Nephron progenitor cell (in vitro differentiated cells): Measurements from ENCODE around the gene SH3YL1.

Source experiments
- DNase-seq: peaks from one replicate; pipeline ENCODE4 v3.0.0; 2021
- H3K27ac Mint-ChIP-seq: 2 replicates; pipeline ENCODE4 v1.8.0; 2021; ENCODE audit warnings: mild to moderate bottlenecking, moderate library complexity, mixed read lengths
- H3K27me3 Mint-ChIP-seq: 2 replicates; pipeline ENCODE4 v1.8.0; 2021; ENCODE audit warnings: mild to moderate bottlenecking, low read depth, mixed read lengths; ENCODE audit not compliant: poor library complexity
- H3K36me3 Mint-ChIP-seq: 2 replicates; pipeline ENCODE4 v1.8.0; 2021; ENCODE audit warnings: low read depth, mixed read lengths
- H3K4me1 Mint-ChIP-seq: 2 replicates; pipeline ENCODE4 v1.8.0; 2021; ENCODE audit warnings: mixed read lengths
- H3K4me3 Mint-ChIP-seq: 2 replicates; pipeline ENCODE4 v1.8.0; 2021; ENCODE audit warnings: mild to moderate bottlenecking, moderate library complexity, mixed read lengths
- H3K9me3 Mint-ChIP-seq: 2 replicates; pipeline ENCODE4 v1.8.0; 2021; ENCODE audit warnings: mild to moderate bottlenecking, moderate library complexity, mixed read lengths
- CTCF ChIP-seq: fragments of 200-600 bp; sonication (generic); IDR thresholded peaks from 2 replicates; pipeline ENCODE4 v1.5.0; 2021; ENCODE audit warnings: antibody characterized with exemption

The SH3YL1 gene

GRCh38 chr2:273333-273732 lies 9.5 kb upstream of the SH3YL1 start:
- DNase-seq: no peak
- Mint-ChIP-seq H3K4me3 (no peak overlapping the region), H3K4me1 (peaks cover 15% of the 10 kb centered on the region), H3K27me3 (no peaks in the 10 kb centered on the region), H3K36me3 (peaks cover 54% of the 10 kb centered on the region), H3K27ac (no peak overlapping the region), H3K9me3 (no peaks in the 10 kb centered on the region)
- no peak for TF ChIP-seq CTCF

- Mint-ChIP-seq H3K27me3 (no peaks in the 10 kb centered on the region), H3K9me3 (no peaks in the 10 kb centered on the region), H3K4me3 (no peak overlapping the region), H3K27ac (no peak overlapping the region), H3K4me1 (peaks cover 20% of the 10 kb centered on the region), H3K36me3 (peaks cover 43% of the 10 kb centered on the region)
- TF ChIP-seq CTCF: no peak
- no peak for DNase-seq
Measured at GRCh38 chr2:271917-272316, 8.1 kb upstream of the SH3YL1 start.

- Mint-ChIP-seq H3K9me3 (no peaks in the 10 kb centered on the region), H3K4me3 (no peak overlapping the region), H3K4me1 (peaks cover 31% of the 10 kb centered on the region), H3K27me3 (no peaks in the 10 kb centered on the region), H3K36me3 (peaks cover 39% of the 10 kb centered on the region), H3K27ac (no peak overlapping the region)
- no peak for TF ChIP-seq CTCF
- no peak for DNase-seq
Measured at GRCh38 chr2:270861-271260, 7.0 kb upstream of the SH3YL1 start.

- no peak overlapping the region for H3K27ac Mint-ChIP-seq
Measured at GRCh38 chr2:269356-270030, 5.7 kb upstream of the SH3YL1 start.

GRCh38 chr2:268323-268722 lies 4.5 kb upstream of the SH3YL1 start:
- H3K9me3 Mint-ChIP-seq: peaks cover 3% of the 10 kb centered on the region
- H3K27me3 Mint-ChIP-seq: peaks cover 6% of the 10 kb centered on the region
- peaks cover 33% of the 10 kb centered on the region for H3K36me3 Mint-ChIP-seq
- H3K27ac Mint-ChIP-seq: no peak overlapping the region
- no peak for DNase-seq
- peaks cover 35% of the 10 kb centered on the region for H3K4me1 Mint-ChIP-seq
- no peak overlapping the region for H3K4me3 Mint-ChIP-seq
- no peak for TF ChIP-seq CTCF

More at GRCh38 chr2:269356-270030, 5.7 kb upstream of the SH3YL1 start:
- no peak for TF ChIP-seq CTCF
- H3K27me3 Mint-ChIP-seq: no peaks in the 10 kb centered on the region
- peaks cover 36% of the 10 kb centered on the region for H3K36me3 Mint-ChIP-seq
- H3K4me1 Mint-ChIP-seq: peaks cover 35% of the 10 kb centered on the region
- no peaks in the 10 kb centered on the region for H3K9me3 Mint-ChIP-seq
- no peak overlapping the region for H3K4me3 Mint-ChIP-seq
- no peak for DNase-seq
